GM12865 (cell line): ENCODE results near the gene GOLGA3.

Experiments used
- DNase-seq: peaks from one replicate; pipeline ENCODE4 v3.0.0; 2010; ENCODE audit warnings: low read depth
- H3K4me3 ChIP-seq: 2 replicates; pipeline ENCODE4 v1.5.1; 2011; ENCODE audit warnings: mild to moderate bottlenecking, low read depth, low read length, control low read depth
- CTCF ChIP-seq: IDR thresholded peaks from 2 replicates; pipeline ENCODE4 v1.5.1; 2011; ENCODE audit warnings: low read length, control low read depth, low read depth, inconsistent platforms; ENCODE audit not compliant: insufficient read depth; ENCODE audit errors: missing control alignments

Gene GOLGA3

GRCh38 chr12:132724506-132725241 is 104.0 kb downstream of the GOLGA3 start:
- TF ChIP-seq CTCF, result no peak
- no peak for DNase-seq
- H3K4me3 ChIP-seq, result no peak overlapping the region

GRCh38 chr12:132723764-132724140 is 104.9 kb downstream of the GOLGA3 start:
- no peak for DNase-seq
- no peak for TF ChIP-seq CTCF
- no peak overlapping the region for H3K4me3 ChIP-seq

DNA sequence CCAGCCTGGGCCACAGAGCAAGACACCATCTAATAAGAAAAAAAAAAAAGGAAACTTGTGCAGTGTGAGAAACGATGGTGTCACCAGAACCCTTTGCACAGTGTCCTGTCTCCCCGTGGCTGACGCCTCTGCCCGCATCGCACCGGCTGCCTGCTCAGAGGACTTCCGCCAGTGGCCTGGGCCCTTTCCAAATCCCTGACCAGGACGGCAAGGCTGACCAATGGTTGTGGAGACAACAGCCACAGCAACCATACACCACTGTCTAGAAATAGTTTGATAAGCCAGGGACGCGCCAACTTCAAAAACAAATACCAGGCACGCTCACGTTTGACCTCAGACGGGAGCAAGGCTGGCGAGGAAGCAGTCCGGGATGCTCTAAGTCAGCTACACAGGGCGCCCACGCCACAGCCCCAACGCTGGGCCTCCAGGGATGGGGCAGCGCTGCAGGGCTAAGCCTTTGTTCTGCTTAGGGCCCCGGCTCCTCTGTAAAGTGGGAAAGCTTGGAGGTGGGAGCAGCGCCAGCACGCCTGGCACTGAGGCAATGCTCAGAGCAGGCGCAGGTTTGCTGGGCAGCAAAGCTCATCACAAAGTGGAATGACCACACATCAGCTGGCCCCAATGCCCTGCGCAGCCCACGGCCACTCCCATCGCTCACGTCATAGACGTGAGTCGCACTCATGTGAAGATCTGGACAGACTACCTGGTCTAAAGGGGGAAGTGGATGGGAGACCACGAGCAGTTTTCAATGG is 105.5 kb downstream of the GOLGA3 start:
- H3K4me3 ChIP-seq, result no peak overlapping the region
- no peak for TF ChIP-seq CTCF
- DNase-seq, result no peak

- no peak overlapping the region for H3K4me3 ChIP-seq
- no peak for TF ChIP-seq CTCF
- no peak for DNase-seq
Measured at GRCh38 chr12:132720606-132721345, 107.9 kb downstream of the GOLGA3 start.

- no peak for TF ChIP-seq CTCF
- no peak for DNase-seq
- H3K4me3 ChIP-seq, result no peak overlapping the region
Measured at GRCh38 chr12:132719954-132720324, 108.7 kb downstream of the GOLGA3 start.

- no peak for TF ChIP-seq CTCF
- no peak for DNase-seq
- no peak overlapping the region for H3K4me3 ChIP-seq
Measured at GRCh38 chr12:132719141-132719953, 109.3 kb downstream of the GOLGA3 start.
